ENCODE measurements around the gene CBFA2T3. TPM values are rescaled to one million over a fixed set of nuclear protein-coding genes. Genes with fewer than 3 reads are reported as not detected.
"Not testable (repeated sequence)": the region's sequence is repeated elsewhere in the genome, so short reads cannot be mapped to it uniquely, and the experiment has no call there.

CBFA2T3 gene
- total RNA-seq, 1 donor from 2014 or later = 0.51 TPM

DNA sequence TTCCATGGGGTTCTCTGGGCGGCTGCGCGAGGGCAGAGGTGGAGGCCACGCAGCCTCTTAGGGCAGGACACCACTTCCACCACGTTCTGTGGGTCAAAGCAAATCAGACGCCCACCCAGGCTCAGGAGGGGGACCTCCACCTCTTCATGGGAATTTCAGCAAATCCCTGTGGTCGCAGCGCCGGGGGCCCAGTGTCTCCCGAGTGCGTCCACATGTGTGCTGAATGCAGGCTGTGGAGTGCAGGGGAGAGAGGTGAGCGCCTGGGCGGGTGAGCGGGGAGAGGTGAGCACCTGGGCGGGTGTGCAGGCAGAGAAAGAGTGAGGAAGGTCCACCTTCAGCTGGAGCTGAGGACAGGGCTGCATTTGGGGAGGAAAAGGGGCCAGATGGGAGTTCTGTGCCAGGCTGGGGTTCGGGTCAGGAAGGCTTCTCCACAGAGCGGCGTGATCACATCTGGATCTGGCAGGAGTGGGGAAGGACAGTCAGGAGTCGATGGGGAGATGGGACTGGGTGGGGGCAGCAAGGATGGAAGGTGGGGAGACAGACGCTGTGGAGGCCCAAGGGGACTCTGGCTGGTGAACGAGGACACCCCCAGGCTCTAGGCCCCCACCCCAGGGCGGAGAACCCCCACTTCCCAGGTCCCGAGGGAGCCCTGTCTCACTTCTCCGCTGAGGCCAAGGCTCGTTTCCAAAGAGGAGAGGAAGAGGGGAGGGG is 36.8 kb upstream of the CBFA2T3 start:
- intact Hi-C loops (cut with micrococcal nuclease) = no loop called here

DNA sequence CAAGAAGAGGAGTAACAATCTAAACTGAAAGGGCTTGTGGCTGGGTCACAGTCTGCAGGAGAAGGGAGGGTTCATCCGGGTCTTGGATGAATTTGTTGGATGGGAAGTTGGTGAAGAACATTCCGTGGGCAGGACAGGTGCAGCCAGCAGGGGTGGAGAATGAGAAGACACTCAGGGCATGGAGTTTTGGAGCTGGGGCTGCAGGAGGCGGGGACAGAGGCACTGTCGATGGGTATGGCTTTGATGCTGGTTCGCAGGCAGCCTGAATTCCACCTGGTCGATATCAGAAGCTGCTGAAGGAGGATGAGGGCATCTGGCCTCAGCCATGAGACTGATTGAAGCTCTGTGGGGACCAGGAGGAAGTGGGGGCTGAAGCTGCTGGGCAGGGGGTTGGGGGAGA is 36.1 kb upstream of the CBFA2T3 start:
- intact Hi-C loops (cut with micrococcal nuclease) = no loop called here

DNA sequence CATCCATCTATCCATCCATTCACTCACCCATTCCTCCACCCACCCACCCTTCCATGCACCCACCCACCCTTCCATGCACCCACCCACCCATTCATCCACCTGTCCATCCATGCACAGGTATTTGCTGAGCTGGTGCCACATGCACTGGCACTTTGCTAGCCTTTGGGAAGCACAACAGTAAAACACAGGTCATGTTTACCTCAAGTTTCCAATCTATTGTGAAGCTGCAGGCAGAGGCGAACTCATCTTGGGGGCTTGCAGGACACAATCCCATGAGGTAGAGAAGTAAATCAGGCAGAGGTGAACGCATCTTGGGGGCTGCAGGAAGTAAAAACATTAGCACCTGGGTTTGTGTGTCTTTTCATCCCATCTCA is 35.6 kb upstream of the CBFA2T3 start:
- intact Hi-C loops (cut with micrococcal nuclease) = no loop called here

DNA sequence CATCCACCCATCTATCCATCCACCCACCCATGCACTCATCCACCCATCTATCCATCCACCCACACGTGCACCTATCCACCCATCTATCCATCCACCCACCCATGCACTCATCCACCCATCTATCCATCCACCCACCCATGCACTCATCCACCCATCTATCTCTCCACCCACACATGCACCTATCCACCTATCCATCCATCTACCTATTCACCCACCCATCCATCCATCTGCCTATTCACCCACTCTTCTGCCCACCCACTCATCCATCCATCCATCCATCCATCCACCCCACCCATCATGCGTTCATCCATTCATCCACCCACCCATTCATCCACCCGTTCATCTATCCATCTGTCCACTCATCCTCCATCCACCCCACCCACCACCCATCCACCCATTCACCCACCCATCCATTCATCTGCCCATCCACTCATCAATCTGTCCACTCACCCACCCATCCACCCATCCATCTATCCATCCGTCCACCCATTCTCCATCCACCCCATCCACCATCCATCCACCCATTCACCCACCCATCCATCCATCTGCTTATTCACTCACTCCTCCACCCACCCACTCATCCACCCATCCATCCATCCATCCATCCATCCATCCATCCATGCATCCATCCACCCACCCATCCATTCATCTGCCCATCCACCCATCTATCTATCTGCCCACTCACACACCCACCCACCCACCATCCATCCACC is 35.1 kb upstream of the CBFA2T3 start:
- intact Hi-C loops (cut with micrococcal nuclease) = no loop called here

DNA sequence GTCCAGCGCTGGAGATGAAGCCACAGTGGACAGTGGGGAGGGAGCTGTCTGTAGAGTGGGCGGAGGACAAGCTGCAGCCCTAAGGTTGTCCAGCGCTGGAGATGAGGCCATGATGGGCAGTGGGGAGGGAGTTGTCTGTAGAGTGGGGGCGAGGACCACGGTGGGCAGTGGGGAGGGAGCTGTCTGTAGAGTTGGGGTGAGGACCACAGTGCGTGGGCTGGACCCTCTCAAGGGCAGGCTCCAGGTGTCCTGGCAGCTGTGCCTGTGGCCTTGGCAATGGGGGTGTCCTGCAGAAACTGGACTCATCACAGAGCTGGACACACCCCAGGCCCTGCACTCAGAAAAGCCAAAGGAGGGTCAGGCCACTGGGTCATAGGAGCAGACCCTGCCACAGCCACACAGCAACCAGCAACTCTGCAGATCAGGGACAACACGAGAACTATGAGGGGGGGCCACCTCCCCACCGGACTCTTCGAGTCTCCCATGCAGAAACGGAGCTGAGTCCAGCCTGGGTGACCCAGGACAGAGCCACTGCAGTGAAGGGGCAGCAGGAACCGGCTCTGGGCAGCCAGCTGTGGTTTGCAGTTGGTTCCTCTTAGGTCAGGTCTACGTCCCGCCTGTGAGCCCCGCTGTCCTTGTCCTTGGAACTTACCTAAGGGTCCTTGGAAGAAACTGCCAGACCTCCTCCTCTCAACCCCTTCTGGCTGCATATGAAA is 33.4 kb upstream of the CBFA2T3 start:
- intact Hi-C loops (cut with micrococcal nuclease) = no loop called here

DNA sequence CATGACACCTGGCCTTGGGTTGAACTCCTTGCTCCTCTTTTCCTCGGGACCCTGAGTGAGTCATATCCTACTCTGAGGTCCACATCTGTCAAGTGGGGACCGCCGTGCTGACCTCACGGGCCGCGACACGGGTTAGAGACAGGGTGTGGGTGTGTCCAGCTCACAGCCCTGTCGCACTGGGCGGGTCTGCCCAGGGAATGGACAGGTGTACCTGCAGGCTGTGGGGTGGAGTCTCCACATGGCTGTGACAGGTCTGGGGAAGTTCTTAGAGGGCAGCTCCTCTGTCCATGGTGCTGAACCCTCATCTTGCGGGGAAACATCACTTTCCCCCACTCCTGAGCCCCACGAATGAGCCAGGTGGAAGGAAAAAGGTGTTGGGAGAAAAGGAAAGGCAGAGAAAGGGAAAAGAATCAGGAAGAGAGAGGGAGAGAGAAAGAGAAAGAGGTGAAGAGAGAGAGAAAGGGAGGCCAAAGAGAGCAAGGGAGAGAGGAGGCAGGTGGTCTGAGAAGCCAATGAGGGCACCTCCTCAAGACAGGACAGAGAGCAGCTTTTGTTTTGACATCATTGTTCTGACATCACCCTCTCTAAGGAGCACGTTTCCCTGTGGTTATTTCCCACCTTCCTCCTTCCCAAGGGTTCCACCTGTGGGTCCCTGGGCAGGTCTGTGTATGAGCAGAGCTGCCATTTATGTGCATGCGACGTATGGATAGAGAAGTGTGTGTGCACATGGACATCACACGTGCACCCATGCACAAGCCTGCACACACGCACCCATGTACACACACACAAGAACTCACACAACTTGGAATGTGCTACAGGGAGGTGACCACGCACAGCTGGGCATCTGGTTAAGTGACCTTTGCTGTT is 32.6 kb upstream of the CBFA2T3 start:
- intact Hi-C loops (cut with micrococcal nuclease) = loop anchor here (1.0 kb wide), 2 partner anchors 23 to 28 kb away; no protein-coding TSS in a partner anchor

DNA sequence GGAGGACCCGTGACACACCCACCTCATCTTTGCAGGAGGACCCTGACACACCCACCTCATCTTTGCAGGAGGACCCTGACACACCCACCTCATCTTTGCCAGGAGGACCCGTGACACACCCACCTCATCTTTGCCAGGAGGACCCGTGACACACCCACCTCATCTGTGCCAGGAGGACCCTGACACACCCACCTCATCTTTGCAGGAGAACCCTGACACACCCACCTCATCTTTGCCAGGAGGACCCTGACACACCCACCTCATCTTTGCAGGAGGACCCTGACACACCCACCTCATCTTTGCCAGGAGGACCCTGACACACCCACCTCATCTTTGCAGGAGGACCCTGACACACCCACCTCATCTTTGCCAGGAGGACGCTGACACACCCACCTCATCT is 31.8 kb upstream of the CBFA2T3 start:
- intact Hi-C loops (cut with micrococcal nuclease) = loop anchor here (1.0 kb wide), 2 partner anchors 24 to 29 kb away; no protein-coding TSS in a partner anchor

DNA sequence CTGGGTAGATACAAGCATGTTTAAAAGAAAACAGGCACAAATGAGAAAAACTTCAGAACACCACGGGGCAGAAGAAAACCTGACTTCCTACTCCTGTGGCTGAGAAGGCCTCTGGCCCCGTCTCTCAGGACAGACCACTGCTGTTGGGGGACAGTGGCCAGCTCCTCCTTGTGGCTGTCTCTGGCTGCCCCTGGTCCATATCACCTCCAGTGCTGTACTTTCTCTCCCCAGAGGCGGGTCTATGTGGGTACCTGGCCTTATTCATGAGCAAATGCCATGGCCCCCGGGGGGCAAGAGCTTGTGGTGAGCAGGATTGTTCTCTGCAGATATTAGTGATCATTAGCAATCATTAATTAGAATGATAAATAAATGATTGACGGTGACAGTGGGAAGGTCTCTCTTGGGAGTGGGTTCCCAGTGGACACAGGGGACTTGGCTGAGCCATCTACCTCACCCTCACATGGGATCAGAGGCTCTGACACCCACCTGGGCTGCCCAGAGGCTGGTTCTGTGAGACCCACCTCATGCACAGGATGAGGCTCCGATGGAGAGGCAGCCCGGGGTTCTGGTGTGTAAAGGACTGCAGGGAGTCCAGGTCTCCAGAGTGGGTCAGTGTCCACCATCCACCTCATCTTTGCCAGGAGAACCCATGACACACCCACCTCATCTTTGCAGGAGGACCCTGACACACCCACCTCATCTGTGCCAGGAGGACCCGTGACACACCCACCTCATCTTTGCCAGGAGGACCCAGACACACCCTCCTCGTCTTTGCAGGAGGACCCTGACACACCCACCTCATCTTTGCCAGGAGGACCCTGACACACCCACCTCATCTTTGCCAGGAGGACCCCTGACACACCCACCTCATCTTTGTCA is 30.6 kb upstream of the CBFA2T3 start:
- intact Hi-C loops (cut with micrococcal nuclease) = no loop called here

DNA sequence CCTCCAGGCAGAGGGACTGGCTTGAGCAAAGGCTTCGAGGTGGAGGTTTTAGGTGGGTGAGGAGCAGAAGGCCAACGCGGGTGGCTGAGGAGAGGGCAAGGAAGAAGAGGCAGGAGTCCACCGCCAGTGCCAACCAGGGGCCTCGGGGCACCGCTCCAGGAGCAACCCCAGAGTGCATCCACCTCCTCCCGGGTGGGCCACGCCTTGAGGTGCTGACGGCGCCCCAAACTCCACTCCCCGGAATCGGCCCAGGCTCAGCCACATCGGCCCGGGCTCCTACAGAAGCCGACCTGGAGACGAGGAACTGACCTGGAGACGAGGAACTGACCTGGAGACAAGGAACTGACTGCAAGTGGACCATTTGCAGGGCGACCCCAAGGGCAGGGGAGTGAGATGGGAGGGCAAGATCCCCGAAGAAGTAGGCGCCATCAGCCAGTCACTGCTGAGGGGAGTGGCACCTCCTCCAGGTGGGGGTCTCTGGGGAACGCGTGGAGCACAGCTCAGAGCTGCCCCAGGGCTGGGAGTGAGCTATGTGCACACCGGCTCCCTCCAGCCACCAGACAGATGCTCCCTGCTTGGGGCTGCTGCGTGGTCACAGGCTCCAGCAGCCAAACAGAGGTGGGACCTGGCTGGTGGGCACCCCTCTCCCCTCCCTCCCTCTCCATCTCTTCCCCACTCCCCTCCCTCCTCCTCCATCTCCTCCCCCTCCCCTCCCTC is 29.2 kb upstream of the CBFA2T3 start:
- intact Hi-C loops (cut with micrococcal nuclease) = no loop called here

DNA sequence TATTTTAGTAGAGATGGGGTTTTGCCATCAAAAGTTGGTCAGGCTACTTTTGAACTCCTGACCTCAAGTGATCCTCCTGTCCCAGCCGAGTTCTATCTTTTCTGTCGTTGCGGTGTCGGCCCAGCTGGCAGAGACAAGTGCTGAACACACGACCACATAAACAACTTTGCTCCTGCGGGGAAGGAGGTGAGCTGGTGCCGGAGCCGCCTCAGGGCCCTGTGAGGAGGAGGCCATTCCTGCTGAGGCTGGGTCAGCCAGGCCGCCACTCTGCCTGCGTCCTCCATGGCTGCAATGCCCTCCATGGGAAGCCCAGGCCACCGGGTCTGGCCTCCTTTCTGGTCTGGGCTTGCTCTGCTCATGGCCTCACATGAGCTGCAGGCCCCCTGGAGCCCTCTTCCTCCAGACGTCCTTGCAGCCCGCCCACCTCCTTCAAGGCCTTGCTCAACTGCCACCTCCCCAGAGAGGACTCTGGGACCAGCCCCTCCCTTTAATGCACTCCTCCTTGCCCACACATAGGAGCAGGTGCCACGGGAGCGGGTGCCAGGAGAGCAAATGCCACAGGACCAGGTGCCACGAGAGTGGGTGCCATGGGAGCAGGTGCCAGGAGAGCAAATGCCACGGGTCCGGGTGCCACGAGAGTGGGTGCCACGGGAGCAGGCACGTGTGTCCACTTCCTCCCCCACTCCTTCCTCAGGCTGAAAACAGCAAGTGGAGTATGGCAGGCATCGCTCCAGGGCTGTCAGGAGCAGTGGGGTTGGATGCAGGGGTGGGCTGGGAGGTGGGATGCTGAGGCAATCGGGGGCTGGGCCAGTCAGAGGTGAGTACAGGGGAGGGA is 28.4 kb upstream of the CBFA2T3 start:
- intact Hi-C loops (cut with micrococcal nuclease) = no loop called here

DNA sequence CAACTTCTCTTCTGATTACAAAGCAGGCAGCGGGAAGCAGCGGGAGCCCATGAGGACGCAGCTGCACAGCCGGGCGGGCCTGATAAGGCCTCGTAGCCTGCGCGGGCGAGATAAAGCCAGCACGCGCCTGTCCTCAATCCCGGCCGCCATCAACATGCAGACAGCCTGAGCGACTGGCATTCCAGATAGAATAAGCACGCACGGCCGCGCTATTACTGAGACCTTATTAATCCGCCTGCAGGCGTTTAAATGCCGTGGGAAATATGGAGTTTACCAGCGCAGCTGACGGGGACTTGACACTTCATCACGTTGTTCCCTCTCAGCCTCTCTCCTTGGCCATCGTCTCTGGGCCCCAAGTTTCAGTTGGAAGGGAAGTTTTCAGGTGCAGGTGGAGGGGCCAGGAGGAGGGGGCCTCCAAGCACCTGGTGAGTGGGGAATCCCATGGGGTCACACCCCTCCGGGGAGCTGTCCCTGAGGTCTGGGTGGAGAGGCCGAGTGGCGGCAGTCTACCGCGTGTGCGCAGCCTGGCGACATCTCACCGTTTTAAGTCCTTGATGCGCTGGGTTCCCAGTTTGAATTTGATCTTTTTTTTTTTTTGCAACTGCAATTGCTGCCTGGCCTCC is 27.3 kb upstream of the CBFA2T3 start:
- intact Hi-C loops (cut with micrococcal nuclease) = no loop called here

DNA sequence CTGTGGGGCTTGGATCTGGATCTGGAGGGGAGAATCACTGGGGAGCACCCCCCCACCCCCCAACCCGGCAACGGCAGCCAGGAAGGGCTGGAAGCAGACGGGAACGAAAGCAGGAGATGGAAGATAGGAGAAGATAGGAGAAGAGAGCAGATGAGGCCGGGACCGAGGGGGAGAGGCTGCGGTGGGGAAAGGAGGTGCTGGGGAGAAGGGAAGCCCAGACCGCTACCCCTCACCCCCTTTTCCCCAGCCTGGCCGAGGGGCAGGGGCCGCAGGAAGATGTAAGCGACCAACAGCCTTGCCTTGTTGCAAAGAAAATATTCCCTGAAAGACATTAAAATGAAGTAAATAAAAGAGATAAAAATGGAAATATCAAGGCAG is 26.8 kb upstream of the CBFA2T3 start:
- intact Hi-C loops (cut with micrococcal nuclease) = no loop called here

DNA sequence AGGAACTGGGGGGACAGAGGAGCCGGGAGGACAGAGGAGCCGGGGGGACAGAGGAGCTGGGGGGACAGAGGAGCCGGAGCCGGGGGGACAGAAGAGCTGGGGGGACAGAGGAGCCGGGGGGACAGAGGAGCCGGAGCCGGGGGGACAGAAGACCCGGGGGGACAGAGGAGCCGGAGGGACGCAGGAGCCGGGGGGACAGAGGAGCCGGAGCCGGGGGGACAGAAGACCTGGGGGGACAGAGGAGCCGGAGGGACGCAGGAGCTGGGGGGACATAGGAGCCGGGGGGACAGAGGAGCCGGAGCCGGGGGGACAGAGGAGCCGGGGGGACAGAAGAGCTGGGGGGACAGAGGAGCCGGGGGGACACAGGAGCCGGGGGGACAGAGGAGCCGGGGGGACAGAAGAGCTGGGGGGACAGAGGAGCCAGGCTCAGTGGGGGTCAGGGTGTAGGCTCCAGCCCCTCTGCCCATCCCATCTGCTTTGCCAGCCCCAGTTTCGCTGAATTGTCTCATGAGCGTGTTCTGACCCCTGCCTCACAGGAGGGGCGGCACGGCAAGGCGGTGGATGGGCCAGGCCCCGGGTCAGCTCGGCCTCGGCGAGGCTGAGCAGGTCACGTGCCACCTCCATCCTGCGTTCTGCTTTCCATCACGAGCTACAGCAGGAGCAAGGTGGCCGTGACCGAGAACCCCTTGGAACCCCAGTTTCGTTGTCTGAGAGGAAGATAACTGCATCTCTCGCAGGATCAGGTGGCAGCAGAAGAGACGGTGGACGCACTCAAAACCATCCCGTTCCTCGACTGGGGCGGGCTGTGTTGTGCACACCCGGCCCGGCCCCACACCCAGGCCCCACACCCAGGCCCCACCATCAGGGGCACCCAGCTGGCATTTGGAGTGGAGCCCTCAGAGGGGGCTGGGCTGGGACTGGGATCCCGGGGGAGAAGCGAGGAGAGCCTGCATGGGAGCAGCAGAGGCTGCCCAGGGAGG is 26.1 kb upstream of the CBFA2T3 start:
- intact Hi-C loops (cut with micrococcal nuclease) = no loop called here

DNA sequence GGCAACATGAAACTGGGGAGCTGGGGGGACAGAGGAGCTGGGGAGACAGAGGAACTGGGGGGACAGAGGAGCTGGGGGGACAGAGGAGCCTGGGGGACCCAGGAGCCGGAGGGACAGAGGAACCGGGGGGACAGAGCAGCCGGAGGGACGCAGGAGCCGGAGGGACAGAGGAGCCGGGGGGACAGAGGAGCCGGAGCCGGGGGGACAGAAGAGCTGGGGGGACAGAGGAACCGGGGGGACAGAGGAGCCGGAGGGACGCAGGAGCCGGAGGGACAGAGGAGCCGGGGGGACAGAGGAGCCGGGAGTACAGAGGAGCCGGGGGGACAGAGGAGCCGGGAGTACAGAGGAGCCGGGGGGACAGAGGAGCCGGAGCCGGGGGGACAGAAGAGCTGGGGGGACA is 25.1 kb upstream of the CBFA2T3 start:
- intact Hi-C loops (cut with micrococcal nuclease) = not testable (repeated sequence)

DNA sequence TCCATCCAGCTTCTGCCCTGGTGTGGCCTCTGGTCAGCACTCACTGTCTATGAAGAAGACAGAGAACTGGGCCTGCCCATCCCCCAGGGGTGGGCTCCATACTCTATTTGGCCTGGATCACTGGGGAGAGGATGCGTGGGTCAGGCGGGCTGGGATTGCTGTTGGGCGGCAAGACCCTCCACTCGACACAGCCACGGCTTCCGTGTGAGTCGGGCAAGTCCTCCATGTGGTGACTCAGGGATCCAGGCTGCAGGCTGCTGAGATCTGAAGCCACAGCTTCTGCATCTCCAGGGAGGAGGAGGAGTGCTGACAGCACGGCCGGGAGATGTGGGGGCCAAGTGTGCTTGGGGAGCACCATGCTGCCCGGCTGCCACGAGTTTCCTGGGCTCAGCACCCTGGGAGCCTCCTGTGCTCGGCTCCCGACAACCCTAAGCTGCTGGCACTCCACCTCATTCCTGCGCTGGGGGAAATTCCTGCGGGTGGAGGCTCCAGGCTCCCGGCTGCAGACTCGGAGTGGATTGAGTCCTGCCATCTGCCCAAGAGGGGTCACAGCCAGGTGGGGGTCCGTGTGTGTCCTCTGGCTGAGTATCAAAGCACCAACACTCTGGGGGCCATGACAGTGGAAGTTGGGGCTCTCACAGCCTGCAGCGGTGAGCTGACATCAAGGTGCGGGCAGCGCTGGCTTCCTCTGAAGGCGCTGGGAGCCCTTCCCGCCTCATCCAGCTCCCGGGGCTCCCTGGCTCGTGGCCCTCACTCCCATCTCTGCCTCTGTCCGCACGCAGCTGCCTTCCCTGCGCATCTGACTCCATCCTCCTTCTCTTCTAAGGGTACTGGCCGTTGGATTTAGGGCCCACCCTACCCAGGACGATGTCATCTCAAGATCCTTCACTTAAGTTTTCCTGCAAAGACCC is 24.4 kb upstream of the CBFA2T3 start:
- intact Hi-C loops (cut with micrococcal nuclease) = no loop called here
